H1 (cell line): ENCODE data around the gene LMBR1. TPM values are rescaled to one million over a fixed set of nuclear protein-coding genes. Genes with fewer than 3 reads are reported as not detected.

ENCODE experiments used
- HDAC6 ChIP-seq: IDR thresholded peaks from one replicate; pipeline ENCODE4 v1.7.1; 2012; ENCODE audit warnings: low read depth, mild to moderate bottlenecking, inconsistent platforms, low read length, moderate library complexity
- polyA plus RNA-seq, 7 experiments: library from polyadenylated mRNA; depleted of rRNA in 3 of 7; stranded (reverse) in 5 of 7; unstranded in 2 of 7; fragments of >200 nt in 5 of 7; fragments of 200-250 nt in 2 of 7; gene quantifications; 1 replicate in 5 of 7; 2 replicates in 1 of 7; 4 replicates in 1 of 7; pipeline versions ENCODE4 v1.2.1 to v1.2.3, GENCODE V29; 2011 to 2013; ENCODE audit warnings: missing spikeins in 2 of 7, mixed read lengths in 2 of 7
- total RNA-seq: library from RNA; stranded (reverse); fragmentation: NEBNext Ultra II Directional; extraction: Animal tissue kit (Norgen Biotek cat#: 25700); gene quantifications from 2 replicates; pipeline ENCODE4 v1.2.1, GENCODE V29; 2021

LMBR1 gene
- total and polyA plus RNA-seq, 2 of the 8 experiments (the other 6 are each of a cell fraction or from before 2014, with no cell fraction given) = 15.1 to 70.4 TPM

DNA sequence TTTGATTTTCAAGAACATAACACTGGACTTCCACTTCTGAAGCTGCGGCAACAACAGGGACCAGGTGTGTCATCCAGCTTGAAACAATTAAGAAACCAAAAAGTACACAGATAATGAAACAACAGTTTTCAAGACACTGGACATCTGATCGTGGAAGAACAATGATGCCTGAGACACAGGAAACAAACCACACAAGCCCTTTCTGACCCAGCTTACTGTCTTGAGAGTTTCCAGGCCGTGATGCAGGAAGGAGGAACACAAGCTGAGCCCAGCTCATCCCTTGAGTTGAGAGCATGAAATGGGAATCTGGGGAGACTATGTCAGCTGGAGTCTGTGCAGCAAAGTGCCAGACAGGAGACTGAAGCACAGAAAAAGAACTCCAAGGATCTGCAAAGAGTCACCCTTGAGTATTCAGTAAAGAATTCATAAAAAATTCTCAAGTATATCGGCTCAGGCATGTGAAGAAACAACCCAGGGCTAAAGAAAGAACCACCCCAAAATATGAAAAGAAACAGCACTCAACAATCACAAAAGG lies 160.8 kb downstream of the LMBR1 start (continued):
- no peak for TF ChIP-seq HDAC6
